Upper lobe of right lung (tissue), 1 donor: Measurements from ENCODE around the gene EXOC4. TPM values are rescaled to one million over a fixed set of nuclear protein-coding genes. Genes with fewer than 3 reads are reported as not detected.

Experiments
- ATAC-seq: fragments of 200-7000 bp; cut with Tn5 transposase; one replicate; pipeline ENCODE4 v1.9.1; 2020; ENCODE audit warnings: mild to moderate bottlenecking, moderate library complexity
- DNase-seq: peaks from one replicate; pipeline ENCODE4 v3.0.0-alpha.2; 2020
- H3K27ac ChIP-seq: fragments of 200-600 bp; one replicate; pipeline ENCODE4 v1.8.0; 2022
- H3K27me3 ChIP-seq: fragments of 200-600 bp; one replicate; pipeline ENCODE4 v1.8.0; 2022; ENCODE audit warnings: mild to moderate bottlenecking
- H3K36me3 ChIP-seq: fragments of 200-600 bp; one replicate; pipeline ENCODE4 v1.8.0; 2022
- H3K4me1 ChIP-seq: fragments of 200-600 bp; one replicate; pipeline ENCODE4 v1.8.0; 2022
- H3K4me3 ChIP-seq: fragments of 200-600 bp; one replicate; pipeline ENCODE4 v1.8.0; 2022; ENCODE audit warnings: mild to moderate bottlenecking
- H3K9me3 ChIP-seq: fragments of 200-600 bp; one replicate; pipeline ENCODE4 v1.8.0; 2022
- intact Hi-C: fragments of 100-400 bp; cut with DNase I; formaldehyde crosslinking; loops from one replicate; pipeline ENCODE4 v1.11.0; 2022
- total RNA-seq: library from RNA; stranded (reverse); fragmentation: NEBNext Ultra II Directional; extraction: Animal tissue kit (Norgen Biotek cat#: 25700); gene quantifications from one replicate; pipeline ENCODE4 v1.2.1, GENCODE V29; 2021
- TF ChIP-seq, protein P1 (sequence below): fragments of 200-600 bp; IDR thresholded peaks from one replicate; pipeline ENCODE4 v1.8.0; 2022; ENCODE audit warnings: antibody characterized with exemption
- donor health status: DM: no; HTN: yes; CAD: no; lungs with severe emphysema.

Gene EXOC4
- total RNA-seq, 1 donor from 2014 or later: 73.5 TPM

- no peak overlapping the region for H3K4me3 ChIP-seq
- H3K9me3 ChIP-seq: no peaks in the 10 kb centered on the region
- TF ChIP-seq, protein P1, sequence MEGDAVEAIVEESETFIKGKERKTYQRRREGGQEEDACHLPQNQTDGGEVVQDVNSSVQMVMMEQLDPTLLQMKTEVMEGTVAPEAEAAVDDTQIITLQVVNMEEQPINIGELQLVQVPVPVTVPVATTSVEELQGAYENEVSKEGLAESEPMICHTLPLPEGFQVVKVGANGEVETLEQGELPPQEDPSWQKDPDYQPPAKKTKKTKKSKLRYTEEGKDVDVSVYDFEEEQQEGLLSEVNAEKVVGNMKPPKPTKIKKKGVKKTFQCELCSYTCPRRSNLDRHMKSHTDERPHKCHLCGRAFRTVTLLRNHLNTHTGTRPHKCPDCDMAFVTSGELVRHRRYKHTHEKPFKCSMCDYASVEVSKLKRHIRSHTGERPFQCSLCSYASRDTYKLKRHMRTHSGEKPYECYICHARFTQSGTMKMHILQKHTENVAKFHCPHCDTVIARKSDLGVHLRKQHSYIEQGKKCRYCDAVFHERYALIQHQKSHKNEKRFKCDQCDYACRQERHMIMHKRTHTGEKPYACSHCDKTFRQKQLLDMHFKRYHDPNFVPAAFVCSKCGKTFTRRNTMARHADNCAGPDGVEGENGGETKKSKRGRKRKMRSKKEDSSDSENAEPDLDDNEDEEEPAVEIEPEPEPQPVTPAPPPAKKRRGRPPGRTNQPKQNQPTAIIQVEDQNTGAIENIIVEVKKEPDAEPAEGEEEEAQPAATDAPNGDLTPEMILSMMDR: no peak
- H3K4me1 ChIP-seq: peaks cover 3% of the 10 kb centered on the region
- DNase-seq (no peak), ATAC-seq (no peak)
- no peaks in the 10 kb centered on the region for H3K27me3 ChIP-seq
- no peak overlapping the region for H3K27ac ChIP-seq
- intact Hi-C loops: no loop called here
- no peaks in the 10 kb centered on the region for H3K36me3 ChIP-seq
Measured at GRCh38 chr7:133857376-133858119, 604.7 kb downstream of the EXOC4 start.

GRCh38 chr7:133858311-133858710 is 605.4 kb downstream of the EXOC4 start:
- Histone ChIP-seq H3K9me3 (no peaks in the 10 kb centered on the region), H3K4me1 (peaks cover 3% of the 10 kb centered on the region), H3K4me3 (no peak overlapping the region), H3K27ac (no peak overlapping the region), H3K27me3 (no peaks in the 10 kb centered on the region), H3K36me3 (no peaks in the 10 kb centered on the region)
- no peak for ATAC-seq
- no peak for DNase-seq
- intact Hi-C loops: no loop called here
- TF ChIP-seq, protein P1: no peak

DNA sequence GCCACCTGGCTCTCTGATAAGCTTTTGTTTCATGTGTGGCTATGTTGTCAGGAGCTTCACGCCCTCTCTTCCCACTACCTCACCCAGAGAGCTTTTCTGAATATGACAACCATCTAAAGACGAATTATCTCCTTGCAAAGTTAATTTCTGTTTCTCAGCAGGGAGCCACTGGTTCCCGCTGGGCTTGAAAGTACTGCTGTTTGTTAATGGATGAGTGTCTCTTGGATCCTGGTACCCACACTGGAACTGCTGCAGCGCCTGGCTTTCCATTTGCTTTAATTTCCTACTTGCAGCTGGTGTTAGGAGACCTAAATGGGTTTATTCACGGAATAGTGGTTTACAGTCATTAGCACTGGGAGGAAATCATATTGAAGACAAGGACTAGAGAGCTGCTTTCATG is 606.4 kb downstream of the EXOC4 start:
- ATAC-seq: no peak
- H3K27me3 ChIP-seq: no peaks in the 10 kb centered on the region
- no peaks in the 10 kb centered on the region for H3K9me3 ChIP-seq
- H3K4me1 ChIP-seq: peaks cover 6% of the 10 kb centered on the region
- no peak overlapping the region for H3K27ac ChIP-seq
- H3K4me3 ChIP-seq: no peak overlapping the region
- H3K36me3 ChIP-seq: no peaks in the 10 kb centered on the region
- DNase-seq: no peak
- TF ChIP-seq, protein P1: no peak
- intact Hi-C loops: no loop called here

DNA sequence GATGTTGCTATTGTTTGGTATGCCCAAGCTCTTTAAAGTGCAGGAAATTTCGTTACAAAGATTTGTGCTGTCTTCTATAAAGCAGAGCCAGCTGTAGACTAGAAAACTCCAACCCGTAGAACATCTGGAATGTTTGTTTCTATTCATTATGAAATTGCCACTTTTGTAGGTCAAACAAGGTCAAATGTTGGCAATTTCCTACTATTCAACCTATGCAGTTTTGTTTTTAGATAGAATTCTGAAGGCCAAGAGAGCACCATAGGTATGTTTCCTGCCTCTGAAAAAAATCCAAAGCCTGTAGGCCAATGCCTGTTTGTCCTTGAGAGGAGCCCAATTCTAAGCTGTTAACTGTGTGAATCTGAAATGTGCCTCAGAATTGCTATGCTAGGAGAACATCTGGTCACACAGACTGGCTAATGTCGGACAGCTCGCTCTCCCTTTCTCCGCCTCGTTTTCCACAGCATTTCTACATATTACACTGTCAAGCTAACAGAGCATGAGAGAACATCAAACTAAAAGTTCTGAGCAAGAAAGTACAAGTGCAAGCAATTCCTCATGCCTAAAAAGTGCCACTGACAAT is 607.1 kb downstream of the EXOC4 start:
- Histone ChIP-seq H3K27me3 (no peaks in the 10 kb centered on the region), H3K27ac (no peak overlapping the region), H3K9me3 (no peaks in the 10 kb centered on the region), H3K4me1 (peaks cover 6% of the 10 kb centered on the region), H3K4me3 (no peak overlapping the region), H3K36me3 (no peaks in the 10 kb centered on the region)
- DNase-seq: no peak
- TF ChIP-seq, protein P1: no peak
- ATAC-seq: no peak
- intact Hi-C loops: no loop called here

DNA sequence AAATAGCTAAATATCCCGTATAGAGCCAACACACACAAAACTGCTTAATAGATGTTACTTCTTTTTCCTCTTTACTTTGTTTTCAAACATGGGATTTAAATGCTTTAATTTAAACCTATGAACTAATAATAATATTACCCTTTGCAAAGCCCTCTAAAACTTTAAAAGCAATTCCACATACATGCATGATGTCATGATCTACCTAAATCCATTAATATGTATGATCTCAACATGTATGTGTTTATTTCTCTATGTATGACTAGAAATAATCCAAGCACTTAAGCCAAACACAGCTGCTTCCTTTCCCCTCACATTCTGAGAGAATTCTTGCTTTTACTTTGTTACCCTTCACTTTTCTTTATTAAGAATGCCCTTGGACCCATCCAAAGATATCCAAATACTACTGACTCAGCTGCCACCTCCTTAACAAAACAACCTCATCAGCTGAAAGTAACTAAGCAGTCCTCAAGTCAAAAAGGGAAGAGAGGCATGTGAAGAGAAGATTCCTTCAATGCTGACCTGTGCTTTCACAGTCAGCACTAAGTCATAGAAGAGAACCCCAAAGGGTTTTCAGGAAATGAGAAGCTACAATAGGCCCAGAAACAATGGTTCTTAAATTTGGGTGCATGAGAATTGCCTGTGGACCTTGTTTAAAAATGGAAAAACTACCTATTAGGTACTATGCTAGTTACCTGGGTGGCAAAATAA is 607.9 kb downstream of the EXOC4 start:
- TF ChIP-seq, protein P1: no peak
- no peak overlapping the region for H3K4me3 ChIP-seq
- no peaks in the 10 kb centered on the region for H3K36me3 ChIP-seq
- H3K4me1 ChIP-seq: peaks cover 6% of the 10 kb centered on the region
- H3K27me3 ChIP-seq: no peaks in the 10 kb centered on the region
- ATAC-seq (no peak), DNase-seq (no peak)
- no peaks in the 10 kb centered on the region for H3K9me3 ChIP-seq
- H3K27ac ChIP-seq: no peak overlapping the region
- intact Hi-C loops: no loop called here
